ENCODE data around the gene LACC1. TPM values are rescaled to one million over a fixed set of nuclear protein-coding genes. Genes with fewer than 3 reads are reported as not detected.
A peak's percentile ranks its signal among the peaks of the same experiment; 100 is the strongest.

LACC1 gene
- total RNA-seq, 4 donors from 2014 or later, result 4.7 to 10.1 (median 7.2) TPM

GRCh38 chr13:43884222-43884621 is 4.5 kb downstream of the LACC1 start:
- Histone ChIP-seq H3K4me1 (peaks cover 16% of the 10 kb centered on the region), H3K27ac (no peak overlapping the region), H3K36me3 (peaks cover 10% of the 10 kb centered on the region), H3K4me3 (no peak overlapping the region), H3K9me3 (no peaks in the 10 kb centered on the region), H3K27me3 (no peaks in the 10 kb centered on the region)
- 92% methylated on average over 1 of the region's 1 CpG for WGBS
- TF ChIP-seq CTCF (IDR thresholded peaks at IDR 0.05), result no peak
- TF ChIP-seq EP300 (IDR thresholded peaks at IDR 0.05), result no peak
- no peak for TF ChIP-seq POLR2AphosphoS5 (IDR thresholded peaks at IDR 0.05)
- TF ChIP-seq POLR2A (IDR thresholded peaks at IDR 0.05), result no peak
- no peak for DNase-seq (ENCODE audit: low spot score in 2 of 2)

GRCh38 chr13:43894438-43894837 is 14.7 kb downstream of the LACC1 start:
- peaks cover 9% of the 10 kb centered on the region for H3K36me3 ChIP-seq
- H3K9me3 ChIP-seq, result no peaks in the 10 kb centered on the region
- H3K27me3 ChIP-seq, result no peaks in the 10 kb centered on the region
- H3K4me3 ChIP-seq, result no peak overlapping the region
- H3K4me1 ChIP-seq, result no peaks in the 10 kb centered on the region
- DNase-seq (ENCODE audit: low spot score in 2 of 2), result no peak
- H3K27ac ChIP-seq, result no peak overlapping the region
- no peak for TF ChIP-seq POLR2AphosphoS5 (IDR thresholded peaks at IDR 0.05)

- DNase-seq (ENCODE audit: low spot score in 2 of 2), result no peak
- no peak overlapping the region for H3K27ac ChIP-seq
Measured at GRCh38 chr13:43895940-43896339, 16.2 kb downstream of the LACC1 start.

GRCh38 chr13:43905435-43906031 is 25.8 kb downstream of the LACC1 start:
- no peaks in the 10 kb centered on the region for H3K9me3 ChIP-seq
- no peaks in the 10 kb centered on the region for H3K27me3 ChIP-seq
- TF ChIP-seq CTCF (IDR thresholded peaks at IDR 0.05) (peak; percentile 66 to 80), EP300 (IDR thresholded peaks at IDR 0.05) (no peak)
- 2% methylated on average over 3 of the region's 3 CpGs for WGBS
- peaks cover 4% of the 10 kb centered on the region for H3K4me1 ChIP-seq
- DNase-seq (ENCODE audit: low spot score in 2 of 2), result no peak
- no peaks in the 10 kb centered on the region for H3K36me3 ChIP-seq
- H3K27ac ChIP-seq, result no peak overlapping the region
- H3K4me3 ChIP-seq, result no peak overlapping the region

More at GRCh38 chr13:43895940-43896339, 16.2 kb downstream of the LACC1 start:
- no peaks in the 10 kb centered on the region for H3K9me3 ChIP-seq
- H3K27me3 ChIP-seq, result no peaks in the 10 kb centered on the region
- no peaks in the 10 kb centered on the region for H3K4me1 ChIP-seq
- WGBS, result 58% methylated on average over 2 of the region's 2 CpGs
- no peak overlapping the region for H3K4me3 ChIP-seq
- H3K36me3 ChIP-seq, result peaks cover 3% of the 10 kb centered on the region
- TF ChIP-seq EP300 (IDR thresholded peaks at IDR 0.05) (no peak), POLR2A (IDR thresholded peaks at IDR 0.05) (no peak), CTCF (IDR thresholded peaks at IDR 0.05) (no peak), POLR2AphosphoS5 (IDR thresholded peaks at IDR 0.05) (no peak)

GRCh38 chr13:43908156-43909126 is 28.7 kb downstream of the LACC1 start:
- no peak overlapping the region for H3K27ac ChIP-seq
- H3K27me3 ChIP-seq, result no peaks in the 10 kb centered on the region
- no peaks in the 10 kb centered on the region for H3K36me3 ChIP-seq
- WGBS, result 39% methylated on average over 2 of the region's 2 CpGs
- H3K9me3 ChIP-seq, result no peaks in the 10 kb centered on the region
- peaks cover 4% of the 10 kb centered on the region for H3K4me1 ChIP-seq
- TF ChIP-seq EP300 (IDR thresholded peaks at IDR 0.05), result no peak
- peak in 1 of 2 donors; percentile 26 for TF ChIP-seq CTCF (IDR thresholded peaks at IDR 0.05)
- TF ChIP-seq POLR2A (IDR thresholded peaks at IDR 0.05), result no peak
- TF ChIP-seq POLR2AphosphoS5 (IDR thresholded peaks at IDR 0.05), result no peak
- DNase-seq (ENCODE audit: low spot score in 2 of 2), result no peak
- H3K4me3 ChIP-seq, result no peak overlapping the region
